ENCODE measurements around the gene KAT2B.

DNA sequence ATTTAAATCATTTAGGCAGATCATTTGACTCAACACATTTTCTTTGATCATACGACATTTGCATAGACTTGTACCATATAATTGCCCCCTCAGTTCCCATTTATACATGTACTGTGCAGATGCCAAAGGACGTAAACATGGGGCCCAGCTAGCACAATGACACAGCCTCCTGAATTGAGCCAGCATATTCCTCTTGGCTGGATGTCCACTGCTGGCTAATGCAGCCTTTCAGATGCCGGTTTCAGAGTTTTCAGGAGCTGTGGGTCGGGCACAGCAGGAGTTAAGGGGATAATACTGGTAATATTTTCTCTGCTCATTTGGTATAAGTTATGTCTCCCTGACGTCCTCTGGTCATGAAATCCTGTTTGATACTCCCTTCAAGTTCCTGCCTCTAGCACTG is 39.4 kb downstream of the KAT2B start:
- no peak for TF ChIP-seq CTCF (IDR thresholded peaks at IDR 0.05)
- no peak for TF ChIP-seq POLR2A (IDR thresholded peaks at IDR 0.05)
- no peak for TF ChIP-seq POLR2AphosphoS5 (IDR thresholded peaks at IDR 0.05)
- no peak for TF ChIP-seq EP300 (IDR thresholded peaks at IDR 0.05)

All from gastroesophageal sphincter (tissue), 3 donors.